Stimulated activated CD8-positive, alpha-beta memory T cell treated with anti-CD3 and anti-CD28 coated beads, Interleukin-7, amount 100 ng/mL, for 24 hours (primary cell): ENCODE data around the gene CCL17.
"Not testable (repeated sequence)": the region's sequence is repeated elsewhere in the genome, so short reads cannot be mapped to it uniquely, and the experiment has no call there.

ENCODE experiments used
- DNase-seq: peaks from one replicate; pipeline ENCODE4 v3.0.0-alpha.2; 2020; ENCODE audit warnings: low read depth

The CCL17 gene

DNA sequence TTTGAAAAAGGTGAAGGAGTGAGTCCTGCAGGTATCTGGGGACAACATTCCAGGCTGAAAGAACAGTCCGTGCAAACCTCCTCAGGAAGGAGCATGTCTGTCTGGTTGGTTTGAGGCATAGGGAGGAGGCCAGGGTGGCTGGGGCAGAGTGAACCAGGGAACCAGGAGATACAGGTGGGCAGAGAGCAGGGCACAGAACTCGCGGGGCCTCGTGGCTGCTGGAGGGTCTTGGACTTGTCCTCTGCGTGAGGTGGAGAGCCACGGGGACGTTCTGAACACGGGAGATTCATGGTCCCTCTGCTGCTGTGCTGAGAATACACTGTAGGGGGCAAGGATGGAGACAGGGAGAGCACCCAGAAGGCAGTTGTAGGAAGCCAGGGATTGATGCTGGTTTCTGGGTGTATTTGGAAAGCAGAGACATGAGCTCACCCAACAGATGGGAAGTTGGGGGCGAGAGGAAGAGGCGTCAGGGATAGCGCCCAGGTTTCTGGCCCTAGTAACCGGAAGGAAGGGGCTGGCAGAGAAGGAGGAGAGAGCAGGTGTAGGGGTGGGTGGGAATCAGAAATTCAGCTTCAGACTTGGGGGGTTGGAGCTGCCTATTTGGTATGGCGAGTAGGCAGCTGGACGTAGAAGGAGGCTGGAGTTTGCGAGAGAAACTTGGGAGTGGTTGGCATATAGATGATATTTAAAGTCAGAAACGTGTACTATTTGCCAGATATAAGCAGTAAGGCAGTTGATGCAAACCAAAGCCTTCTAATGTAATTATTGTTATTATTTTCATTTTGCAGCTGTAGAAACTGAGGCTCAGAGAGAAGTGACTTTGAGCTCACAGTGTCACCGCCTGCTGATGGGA lies at the start of gene CCL17:
Gene CCL17 (plus strand): TSS at position 803 of the 853 bp plus-strand sequence. CDS start 9,166 bp downstream, outside the sequence.
- no peak for DNase-seq

DNA sequence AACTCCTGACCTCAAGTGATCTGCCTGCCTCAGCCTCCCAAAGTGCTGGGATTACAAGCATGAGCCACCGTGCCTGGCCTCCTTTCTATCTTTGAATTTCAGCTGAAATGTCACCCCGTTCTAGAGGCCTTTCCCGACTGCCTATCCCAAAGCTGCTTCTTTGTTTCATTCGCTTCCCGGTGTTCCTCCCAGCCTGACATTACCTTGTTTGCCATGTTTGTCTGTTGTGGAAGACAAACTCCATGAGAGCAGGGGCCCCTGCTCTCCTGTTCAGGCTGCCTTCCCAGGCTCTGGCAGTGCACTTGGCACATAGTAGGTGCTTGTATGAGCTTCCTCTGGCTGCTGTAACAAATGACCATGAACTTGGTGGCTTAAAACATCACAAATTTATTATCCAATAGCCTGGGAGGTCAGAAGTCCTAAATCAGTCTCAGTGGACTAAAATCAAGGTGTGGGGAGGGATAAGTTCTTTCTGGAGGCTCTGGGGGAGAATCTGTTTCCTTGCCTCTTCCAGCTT lies 48.6 kb upstream of the CCL17 start:
- DNase-seq, result no peak

DNA sequence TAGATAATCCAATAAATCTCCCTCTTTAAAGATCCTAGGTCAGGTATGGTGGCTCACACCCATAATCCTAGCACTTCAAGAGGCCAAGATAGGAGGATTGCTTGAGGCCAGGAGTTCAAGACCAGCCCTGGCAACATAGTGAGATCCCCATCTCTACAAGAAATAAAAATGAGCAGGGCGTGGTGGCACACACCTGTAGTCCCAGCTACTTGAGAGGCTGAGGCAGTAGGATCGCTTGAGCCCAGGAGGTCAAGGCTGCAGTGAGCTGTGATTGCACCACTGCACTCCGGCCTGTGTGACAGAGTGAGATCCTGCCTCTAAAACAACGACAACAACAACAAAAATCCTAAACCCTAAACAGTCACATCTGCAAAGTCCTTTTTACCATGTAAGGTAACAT lies 48.0 kb upstream of the CCL17 start:
- DNase-seq, result no peak

DNA sequence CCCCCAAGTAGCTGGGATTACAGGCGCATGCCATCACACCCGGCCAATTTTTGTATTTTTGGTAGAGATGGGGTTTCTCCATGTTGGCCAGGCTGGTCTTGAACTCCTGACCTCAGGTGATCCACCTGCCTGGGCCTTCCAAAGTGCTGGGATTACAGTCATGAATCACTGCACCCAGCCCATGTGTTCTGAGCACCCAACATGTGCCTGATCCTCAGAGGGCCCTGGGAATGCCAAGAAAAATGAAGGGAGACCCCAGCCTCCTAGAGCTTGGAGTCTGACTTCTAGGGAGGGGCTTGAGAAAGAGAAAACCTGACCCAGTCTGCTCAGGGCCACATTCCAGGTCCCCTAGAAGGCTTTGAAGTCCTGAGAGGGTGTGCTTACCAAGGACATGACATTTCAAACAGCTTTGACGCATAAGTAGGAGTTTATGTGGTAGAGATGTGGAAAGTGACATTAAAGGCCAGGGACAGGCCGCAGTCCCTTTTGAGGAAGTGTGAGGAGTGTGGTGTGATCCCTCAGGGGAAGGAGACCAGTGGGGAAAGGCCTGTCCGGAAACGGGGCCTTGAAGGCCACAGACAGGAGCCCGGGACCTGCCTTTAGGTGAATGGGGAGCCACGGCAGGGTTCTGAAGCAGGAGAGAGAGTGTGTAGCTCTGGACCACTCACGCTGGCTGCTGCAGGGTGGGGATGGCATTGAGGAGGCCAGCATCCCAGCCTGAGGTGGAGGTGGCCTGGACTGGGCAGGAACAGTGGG lies 47.1 kb upstream of the CCL17 start:
- no peak for DNase-seq

DNA sequence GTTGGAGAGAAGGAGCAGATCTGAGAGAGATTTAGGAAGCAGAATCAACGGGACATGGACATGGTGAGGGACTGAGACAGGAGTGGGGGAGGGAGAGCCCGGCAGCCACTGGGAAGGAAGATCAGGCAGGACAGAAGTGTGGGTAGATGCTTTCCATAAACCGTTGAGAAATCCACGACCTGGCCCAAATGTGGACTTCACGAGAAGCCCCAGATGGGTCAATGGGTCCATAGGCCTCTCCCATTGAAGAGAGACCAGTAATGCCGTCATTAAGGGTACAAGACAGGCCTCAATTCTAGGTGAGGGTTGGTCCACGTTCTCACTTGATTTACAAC lies 46.5 kb upstream of the CCL17 start:
- DNase-seq, result no peak

DNA sequence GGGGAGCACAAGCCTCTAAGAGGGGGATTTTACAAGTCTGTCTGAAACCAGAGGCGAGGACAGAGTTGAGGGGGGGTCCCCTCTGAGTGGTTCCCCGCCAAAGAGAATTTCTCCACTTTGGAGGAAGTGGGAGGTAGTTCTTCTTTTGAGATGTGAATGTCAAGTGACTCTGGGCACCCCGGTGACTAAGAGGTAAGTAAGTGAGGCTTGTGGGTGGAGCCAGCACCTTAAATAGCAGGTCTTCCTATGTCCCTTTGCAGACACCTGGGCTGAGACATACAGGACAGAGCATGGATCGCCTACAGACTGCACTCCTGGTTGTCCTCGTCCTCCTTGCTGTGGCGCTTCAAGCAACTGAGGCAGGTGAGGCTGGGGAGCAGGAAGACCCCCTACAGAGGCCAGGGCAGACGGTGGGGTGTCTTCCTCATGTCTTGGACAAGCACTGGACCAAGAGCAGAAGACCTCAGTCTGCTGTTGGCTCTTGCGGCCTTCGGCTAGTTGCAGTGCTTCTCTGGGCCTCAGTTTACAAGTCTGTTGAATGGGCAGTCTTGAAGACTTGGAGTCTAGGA lies 46.0 kb upstream of the CCL17 start, which contains the start of gene CCL22:
Gene CCL22 (plus strand): TSS at position 257 of the 569 bp plus-strand sequence. CDS start 34 bp downstream, at position 291.
- DNase-seq, result no peak

DNA sequence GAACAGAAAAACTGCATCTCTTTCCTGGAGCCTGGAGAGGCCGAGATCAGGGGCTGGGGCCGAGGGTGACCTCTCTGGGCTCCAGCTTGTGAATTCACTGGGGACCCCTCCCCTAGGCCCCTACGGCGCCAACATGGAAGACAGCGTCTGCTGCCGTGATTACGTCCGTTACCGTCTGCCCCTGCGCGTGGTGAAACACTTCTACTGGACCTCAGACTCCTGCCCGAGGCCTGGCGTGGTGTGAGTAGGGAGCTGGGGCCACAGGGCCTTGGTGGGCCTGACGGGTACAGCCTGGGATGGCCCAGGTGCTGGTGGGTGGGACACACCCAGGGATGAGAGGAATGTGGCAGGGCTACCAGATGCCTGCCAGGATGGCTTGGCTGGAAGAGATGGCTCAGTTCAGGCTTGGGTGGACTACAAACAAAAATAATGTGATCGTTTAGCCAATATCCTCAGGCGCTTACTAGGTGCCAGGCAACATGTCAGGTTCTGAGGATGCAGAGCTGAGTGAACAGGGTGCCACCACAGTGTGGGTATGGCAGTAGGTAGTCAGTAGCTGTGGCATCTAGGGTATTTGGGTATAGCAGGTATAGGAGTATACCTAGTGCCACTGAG lies 44.1 kb upstream of the CCL17 start:
- no peak for DNase-seq

DNA sequence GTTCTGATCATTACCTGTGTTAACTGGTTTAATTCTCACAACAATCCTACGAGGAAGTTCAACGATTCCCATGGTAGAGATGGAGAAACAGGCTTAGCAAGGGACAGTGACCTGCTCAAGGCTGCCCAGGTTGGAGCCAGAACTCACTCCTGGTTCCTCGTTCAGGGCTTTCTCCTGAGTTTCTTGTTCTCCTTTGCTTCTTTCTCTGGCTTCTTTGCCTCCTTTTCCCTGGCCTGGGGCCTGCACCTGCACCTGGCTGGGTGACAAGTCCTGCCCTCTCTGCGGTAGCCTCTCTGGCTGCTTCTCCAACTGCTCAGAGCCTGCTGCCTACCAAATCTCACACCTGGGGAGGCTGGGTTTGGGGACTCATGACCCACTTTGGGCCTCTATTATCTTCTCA lies 43.2 kb upstream of the CCL17 start:
- no peak for DNase-seq

DNA sequence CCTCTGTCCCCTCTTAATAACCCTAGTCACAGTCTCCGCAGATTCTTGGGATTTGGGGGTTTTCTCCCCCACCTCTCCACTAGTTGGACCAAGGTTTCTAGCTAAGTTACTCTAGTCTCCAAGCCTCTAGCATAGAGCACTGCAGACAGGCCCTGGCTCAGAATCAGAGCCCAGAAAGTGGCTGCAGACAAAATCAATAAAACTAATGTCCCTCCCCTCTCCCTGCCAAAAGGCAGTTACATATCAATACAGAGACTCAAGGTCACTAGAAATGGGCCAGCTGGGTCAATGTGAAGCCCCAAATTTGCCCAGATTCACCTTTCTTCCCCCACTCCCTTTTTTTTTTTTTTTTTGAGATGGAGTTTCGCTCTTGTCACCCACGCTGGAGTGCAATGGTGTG lies 40.4 kb upstream of the CCL17 start:
- DNase-seq, result no peak

DNA sequence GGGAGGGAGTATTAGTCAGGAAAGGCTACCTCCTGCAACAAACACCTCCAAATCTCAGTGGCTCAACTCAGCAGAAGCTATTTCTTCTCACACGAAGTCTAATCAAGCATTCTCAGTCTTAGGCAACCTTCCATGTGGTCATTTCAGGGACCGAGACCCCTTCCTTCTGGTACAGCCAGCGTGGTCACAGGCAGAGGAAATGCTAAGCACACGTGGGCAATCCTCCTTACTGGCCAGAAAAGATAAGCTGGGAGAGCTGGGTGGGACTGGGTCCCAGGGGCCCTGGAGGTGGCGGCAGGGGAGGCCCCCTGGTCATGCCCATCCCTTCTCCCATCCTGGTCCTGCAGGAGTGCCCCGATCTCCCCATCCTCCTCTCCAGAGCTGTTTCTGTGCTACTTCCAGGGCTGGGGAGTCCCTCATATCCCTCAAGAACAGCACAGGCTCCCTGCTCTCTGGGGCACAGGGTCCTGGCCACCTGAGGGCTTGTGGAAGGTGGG lies 38.0 kb upstream of the CCL17 start:
- DNase-seq, result no peak

DNA sequence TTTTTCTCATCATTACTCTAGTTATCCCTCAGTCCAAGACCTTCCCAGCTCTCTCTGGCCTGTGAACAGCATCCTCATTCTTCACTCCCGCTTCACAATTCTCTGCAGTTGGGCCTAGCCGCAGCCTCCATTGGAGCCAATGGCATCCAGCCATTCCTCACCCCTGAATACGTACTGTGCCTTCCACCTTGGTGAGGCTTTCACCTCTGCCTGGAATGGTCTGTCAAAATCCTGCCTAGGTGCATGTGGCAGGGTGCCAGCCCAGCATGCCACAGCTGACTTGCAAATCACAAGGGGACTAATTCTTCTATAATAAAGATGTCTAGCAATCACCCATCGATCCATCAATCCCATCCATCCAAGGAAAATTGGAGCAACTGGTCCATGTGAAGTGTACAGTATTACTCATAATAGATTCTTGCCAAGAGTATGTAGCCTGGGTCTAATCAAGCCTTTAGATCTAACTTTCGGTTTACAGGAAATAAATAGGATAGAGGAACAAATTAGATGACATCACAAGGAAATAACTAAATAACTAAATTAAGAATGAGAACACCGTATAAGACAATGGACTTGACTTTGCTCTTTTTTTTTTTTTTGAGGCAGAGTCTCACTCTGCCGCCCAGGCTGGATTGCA lies 37.3 kb upstream of the CCL17 start:
- no peak for DNase-seq

DNA sequence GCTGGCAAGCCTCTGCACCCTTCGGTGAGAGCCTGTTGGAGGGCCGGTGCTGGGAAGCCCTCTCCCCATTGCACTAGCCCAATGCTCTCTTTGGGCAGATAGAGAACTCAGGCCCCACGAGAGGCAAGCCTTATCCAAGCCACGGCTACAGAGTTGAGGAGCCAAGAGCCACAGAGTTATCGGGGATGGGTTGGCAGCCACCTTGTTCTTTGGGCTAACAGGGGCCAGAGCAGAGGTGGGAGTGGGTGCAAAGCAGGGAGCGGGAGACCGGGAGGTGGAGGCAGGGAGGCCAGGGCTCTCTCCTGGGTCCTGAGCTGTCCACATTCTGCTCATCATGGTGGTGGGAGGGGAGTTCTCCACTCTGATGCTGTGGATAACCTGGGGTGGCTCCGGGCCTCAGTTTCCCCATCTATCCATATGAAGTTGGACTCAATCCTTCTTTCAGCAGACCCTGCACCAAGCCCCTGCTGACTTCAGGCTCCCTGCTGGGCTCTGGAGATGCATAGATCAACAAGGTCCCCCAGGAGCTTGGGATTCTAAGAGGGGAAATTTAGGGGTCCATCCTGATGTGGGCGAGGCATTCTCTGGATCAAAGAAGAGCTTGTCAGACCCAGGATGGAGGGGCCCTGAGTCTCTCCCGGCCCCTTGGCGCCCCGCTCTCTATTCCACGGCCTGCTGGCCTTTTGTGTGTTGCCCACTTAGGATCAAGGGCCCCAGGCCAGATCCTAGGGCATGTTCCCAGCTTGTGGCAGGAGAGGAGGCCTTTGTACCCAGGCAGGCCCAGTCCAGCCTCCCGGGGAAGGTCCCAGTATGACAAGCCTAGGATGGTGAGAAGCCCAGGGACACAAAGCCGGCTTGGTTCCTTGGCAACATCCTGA lies 32.8 kb upstream of the CCL17 start:
- no peak for DNase-seq

DNA sequence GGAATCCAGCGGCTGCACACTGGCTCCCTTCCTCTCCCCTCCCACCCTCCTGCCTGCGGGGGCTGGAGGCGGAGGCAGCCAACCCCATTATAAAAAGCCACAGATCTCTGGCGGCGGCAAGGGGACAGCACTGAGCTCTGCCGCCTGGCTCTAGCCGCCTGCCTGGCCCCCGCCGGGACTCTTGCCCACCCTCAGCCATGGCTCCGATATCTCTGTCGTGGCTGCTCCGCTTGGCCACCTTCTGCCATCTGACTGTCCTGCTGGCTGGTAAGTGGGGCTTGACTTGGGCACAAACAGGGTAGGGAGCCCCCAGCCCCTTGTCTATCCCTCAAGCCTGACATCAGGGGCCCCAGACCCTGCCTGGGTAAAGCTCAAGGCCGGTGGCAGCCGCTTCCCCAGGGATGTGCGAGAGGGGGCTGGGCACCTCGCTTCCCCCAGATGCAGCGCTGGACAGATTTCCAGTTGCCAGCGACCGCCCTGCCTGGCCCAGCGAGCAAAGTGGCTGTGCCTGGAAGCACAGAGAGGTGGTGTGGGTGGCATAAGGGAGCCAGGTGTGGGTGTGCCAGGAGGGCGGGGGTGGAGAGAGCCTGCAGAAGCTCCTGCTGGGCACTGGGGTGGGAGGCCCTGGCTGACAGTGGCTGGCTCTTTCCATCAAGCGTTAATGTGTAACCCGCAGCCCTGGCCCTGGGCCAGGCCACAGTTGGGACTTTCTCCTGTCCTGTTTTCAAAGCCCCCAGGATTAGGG lies 32.0 kb upstream of the CCL17 start, which contains the start of gene CX3CL1:
Gene CX3CL1 (plus strand): TSS at position 119 of the 745 bp plus-strand sequence. CDS start 79 bp downstream, at position 198.
- DNase-seq, result no peak

DNA sequence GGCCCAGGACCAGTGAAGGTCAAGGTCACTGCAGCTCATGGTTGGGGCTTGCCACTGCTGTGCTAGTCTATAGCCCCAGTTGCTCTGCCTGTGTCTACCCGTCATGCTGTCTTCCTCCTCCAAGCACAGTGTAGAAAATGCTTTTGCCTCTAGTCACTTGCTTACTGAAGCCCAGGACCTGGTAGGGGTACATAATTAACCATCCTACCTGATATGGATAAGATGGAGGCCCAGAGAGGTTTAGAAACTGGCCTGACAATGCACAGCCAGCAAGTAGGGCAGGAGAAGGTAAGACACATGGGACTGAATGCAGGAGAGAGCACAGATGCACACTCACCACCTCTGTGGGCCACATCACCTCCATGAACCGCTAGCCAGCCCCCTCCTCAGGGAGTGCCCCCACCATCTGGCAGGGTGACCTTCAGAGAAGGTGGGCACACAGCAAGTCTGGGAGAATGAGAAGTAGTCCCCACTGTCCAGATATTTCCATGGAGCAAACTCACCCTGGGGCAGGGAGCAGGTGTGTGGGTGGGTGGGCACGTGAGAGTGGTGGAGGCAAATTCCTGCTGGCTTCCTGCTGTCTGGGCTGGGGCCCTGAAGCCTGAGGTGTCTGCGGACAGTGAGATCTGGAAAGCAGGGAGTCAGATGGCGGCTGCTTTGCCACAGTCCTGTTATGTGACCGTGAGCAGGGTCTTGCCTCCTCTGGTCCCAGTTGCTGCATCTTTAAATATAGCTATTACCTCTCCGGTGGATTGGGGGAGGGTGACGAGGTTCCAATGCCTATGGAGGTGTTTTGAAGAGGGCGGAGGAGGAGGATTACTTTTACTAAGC lies 31.2 kb upstream of the CCL17 start:
- no peak for DNase-seq

DNA sequence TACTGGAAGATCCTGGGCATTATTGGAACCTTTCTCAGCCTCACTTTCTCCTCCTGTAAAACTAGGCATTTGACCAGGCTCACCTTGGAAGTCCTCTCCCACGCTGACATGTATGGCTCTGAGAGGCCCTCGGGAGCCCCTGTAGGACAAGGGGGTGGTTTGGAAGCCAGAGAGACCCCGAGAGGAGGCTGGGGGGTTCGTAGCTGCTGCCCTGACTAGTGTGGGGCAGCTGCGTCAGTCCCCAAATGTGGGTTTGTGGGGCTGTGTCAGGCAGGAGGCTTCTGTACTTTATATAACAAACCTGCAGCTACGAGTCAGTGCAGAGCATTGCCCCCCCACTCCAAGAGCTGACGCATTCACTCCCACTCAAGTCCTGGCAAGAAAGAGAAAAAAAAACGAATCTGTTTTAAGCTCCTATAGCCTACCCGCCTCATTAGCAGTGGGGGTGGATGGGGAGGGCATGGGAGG lies 30.5 kb upstream of the CCL17 start:
- no peak for DNase-seq

DNA sequence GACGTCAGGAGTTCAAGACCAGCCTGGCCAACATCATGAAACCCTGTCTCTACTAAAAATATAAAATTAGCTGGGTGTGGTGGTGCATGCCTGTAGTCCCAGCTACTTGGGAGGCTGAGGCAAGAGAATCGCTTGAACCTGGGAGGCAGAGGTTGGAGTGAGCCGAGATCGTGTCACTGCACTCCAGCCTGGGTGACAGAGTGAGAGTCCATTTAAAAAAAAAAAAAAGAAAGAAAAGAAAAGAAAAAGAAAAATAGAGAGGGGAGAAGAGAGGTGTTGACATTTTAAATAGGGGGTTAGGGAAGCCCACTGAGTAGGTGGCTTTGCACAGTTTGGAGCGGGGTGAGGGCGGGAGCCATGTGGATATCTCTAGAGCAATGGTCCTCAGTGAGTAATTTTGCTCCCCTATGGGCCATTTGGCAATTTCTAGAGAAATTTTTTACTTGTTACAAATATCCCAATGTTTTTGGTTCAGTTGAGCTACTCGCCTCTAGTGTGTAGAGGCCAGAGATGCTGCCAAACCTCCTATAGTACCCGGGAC lies 29.6 kb upstream of the CCL17 start:
- not testable (repeated sequence) for DNase-seq

DNA sequence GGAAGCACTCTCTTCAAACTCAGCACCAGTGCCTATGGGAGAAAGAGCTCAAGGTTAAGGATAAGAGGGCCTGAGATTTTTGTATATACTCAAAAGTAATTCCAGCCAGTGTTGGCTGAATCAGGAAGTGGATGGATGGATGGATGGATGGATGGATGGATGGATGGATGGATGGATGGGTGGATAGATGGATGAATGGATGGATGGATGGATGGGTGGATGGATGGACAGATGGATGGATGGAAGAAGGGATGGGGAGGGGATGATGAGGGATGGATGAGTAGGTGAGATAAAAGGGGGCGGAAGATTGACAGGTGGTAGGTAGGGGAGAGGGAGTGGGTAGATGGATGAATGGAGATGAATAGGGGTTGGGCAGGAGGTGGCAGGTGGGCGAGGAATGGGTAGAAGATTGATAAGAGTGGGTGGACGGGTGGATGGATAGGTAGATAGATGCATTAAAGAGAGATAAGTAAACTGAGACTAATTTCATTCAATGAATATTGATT lies 28.2 kb upstream of the CCL17 start:
- DNase-seq, result no peak
